ENCODE measurements around the gene RAET1L.

RAET1L gene

DNA sequence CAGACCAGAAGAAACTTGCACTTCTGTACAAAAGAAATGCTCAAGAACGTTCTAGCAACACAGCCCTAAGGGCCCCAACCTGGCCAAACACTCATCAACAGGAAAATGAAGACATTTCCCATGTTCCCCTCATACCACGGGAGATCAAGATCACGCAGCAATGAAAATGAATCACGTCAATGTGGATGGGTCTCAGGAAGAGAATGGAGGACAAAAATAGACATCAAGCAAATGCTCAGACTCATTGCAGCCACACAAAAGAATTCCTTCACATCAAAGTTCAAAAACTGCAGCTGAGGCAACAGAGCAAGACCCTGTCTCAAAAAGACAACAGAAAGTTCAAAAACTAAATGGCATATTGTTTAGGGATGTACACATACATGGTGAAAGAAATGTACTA lies 25.5 kb upstream of the RAET1L start:
- TF ChIP-seq, protein P1, sequence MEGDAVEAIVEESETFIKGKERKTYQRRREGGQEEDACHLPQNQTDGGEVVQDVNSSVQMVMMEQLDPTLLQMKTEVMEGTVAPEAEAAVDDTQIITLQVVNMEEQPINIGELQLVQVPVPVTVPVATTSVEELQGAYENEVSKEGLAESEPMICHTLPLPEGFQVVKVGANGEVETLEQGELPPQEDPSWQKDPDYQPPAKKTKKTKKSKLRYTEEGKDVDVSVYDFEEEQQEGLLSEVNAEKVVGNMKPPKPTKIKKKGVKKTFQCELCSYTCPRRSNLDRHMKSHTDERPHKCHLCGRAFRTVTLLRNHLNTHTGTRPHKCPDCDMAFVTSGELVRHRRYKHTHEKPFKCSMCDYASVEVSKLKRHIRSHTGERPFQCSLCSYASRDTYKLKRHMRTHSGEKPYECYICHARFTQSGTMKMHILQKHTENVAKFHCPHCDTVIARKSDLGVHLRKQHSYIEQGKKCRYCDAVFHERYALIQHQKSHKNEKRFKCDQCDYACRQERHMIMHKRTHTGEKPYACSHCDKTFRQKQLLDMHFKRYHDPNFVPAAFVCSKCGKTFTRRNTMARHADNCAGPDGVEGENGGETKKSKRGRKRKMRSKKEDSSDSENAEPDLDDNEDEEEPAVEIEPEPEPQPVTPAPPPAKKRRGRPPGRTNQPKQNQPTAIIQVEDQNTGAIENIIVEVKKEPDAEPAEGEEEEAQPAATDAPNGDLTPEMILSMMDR (IDR thresholded peaks at IDR 0.05; ENCODE audit: extremely low read depth, insufficient read depth, missing control alignments), result no peak
- no peak for DNase-seq (ENCODE audit: low spot score)
- in situ Hi-C loops (cut with MboI; ENCODE audit: low pct_unique_long_range_greater_than_20kb, low sequenced_read_pairs, unreplicated experiment), result loop anchor here (25.0 kb wide), 1 partner anchor 761 kb away; no protein-coding TSS in a partner anchor

DNA sequence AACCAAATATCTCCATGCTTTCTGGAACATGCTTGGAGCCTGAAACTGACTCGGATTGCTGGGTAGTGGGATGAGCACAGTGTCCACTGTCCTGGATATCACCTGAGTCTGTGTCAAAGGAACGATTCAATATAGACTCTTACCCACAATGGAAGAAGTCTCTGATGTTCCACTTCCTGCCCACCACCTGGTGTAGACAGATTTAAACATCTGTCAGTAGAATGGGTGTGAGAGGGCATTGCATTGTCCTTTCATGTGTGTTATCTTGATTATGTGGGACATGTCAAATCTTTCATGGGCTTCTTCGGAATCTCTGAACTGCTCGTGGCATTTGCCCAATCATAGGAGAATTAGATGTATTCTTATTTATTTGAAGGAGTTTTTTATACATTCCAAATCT lies 22.8 kb upstream of the RAET1L start:
- TF ChIP-seq, protein P1 (IDR thresholded peaks at IDR 0.05; ENCODE audit: extremely low read depth, insufficient read depth, missing control alignments), result no peak
- DNase-seq (ENCODE audit: low spot score), result no peak
- in situ Hi-C loops (cut with MboI; ENCODE audit: low pct_unique_long_range_greater_than_20kb, low sequenced_read_pairs, unreplicated experiment), result no loop called here

DNA sequence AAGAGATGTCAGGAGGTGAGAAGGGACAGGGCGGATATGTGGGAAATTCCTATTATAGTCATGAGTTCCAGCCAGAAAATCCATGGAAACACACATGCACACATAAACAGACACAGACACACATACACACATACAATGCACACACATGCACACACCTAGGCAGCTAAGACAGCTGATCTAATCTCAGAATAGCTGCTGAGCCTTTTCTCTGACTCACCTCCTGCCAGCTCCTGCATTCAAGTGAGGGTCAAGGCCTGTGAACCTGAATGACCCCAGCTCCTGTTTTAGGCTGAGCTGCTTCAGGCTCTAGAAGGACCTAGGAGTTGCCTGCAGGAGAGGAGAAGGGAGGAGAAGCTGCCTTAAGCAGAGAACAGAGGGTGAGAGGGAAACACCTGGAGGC lies 21.6 kb upstream of the RAET1L start:
- DNase-seq (ENCODE audit: low spot score), result no peak
- TF ChIP-seq, protein P1 (IDR thresholded peaks at IDR 0.05; ENCODE audit: extremely low read depth, insufficient read depth, missing control alignments), result no peak
- in situ Hi-C loops (cut with MboI; ENCODE audit: low pct_unique_long_range_greater_than_20kb, low sequenced_read_pairs, unreplicated experiment), result no loop called here

DNA sequence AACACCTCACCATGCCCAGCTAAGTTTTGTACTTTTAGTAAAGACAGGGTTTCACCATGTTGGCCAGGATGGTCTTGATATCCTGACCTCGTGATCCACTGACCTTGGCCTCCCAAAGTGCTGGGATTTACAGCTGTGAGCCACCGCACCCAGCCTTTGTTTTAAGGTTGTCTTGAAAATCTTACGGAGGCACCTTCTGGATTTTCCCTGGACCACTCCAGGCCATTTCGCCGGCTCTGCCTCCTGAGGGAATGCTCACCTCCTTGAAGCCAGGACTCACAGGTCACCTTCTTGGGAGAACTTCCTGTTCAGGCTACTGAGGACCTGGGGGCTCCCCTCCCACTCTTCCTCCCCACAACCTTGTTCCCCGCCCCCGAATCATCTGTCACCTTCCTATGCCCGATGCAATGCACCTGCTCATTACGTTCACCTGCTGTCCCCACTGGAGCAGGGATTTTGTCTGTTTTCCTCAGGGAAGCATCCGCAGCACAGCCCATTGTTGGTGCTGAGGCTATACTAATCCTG lies 19.4 kb upstream of the RAET1L start:
- TF ChIP-seq, protein P1 (IDR thresholded peaks at IDR 0.05; ENCODE audit: extremely low read depth, insufficient read depth, missing control alignments), result no peak

DNA sequence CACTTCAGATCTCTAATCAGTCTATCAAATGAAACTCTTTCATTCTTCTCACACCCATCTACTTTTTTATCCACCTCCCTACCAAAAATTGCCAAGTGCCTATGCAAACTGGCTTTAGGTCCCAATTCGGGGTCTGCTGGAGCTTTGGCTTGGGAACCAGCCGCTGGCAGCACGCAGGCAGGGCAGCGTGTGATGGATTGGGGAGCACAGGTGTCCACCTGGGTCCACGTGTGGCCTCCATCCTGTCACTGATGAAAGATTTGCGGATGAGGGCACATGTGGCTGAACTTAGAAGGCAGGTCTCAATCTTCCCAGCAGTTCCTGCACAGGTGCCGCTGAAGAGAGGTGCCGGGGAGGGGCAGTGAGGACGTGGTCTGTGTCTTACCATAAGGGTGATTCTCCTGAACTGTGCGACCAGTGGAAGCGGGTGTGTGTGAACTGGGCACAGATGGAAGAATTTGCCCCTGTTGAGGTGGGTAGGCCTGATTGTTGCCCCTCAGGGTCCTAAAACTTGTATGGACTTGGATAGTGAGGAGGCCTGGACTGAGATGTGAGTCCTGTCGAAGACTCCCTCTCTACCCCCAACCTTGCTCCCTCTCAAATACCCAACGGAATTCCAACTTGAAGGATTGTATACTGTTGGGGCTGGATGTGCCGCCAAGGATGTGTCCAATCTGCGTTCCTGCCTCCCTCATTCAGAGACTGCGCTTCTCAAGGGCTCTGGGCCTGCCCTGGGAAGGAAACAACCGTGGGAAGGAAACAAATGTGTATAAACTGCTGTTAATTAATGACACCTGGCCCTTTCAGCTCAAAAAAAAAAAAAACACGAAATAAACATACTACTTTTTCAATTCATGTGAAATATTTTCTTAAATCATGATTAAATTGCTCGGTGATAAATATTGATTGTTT lies 18.4 kb upstream of the RAET1L start:
- in situ Hi-C loops (cut with MboI; ENCODE audit: low pct_unique_long_range_greater_than_20kb, low sequenced_read_pairs, unreplicated experiment), result no loop called here
- TF ChIP-seq, protein P1 (IDR thresholded peaks at IDR 0.05; ENCODE audit: extremely low read depth, insufficient read depth, missing control alignments), result no peak
- DNase-seq (ENCODE audit: low spot score), result no peak

More for the DNA sequence above, 19.4 kb upstream of the RAET1L start:
- no peak for DNase-seq (ENCODE audit: low spot score)
- in situ Hi-C loops (cut with MboI; ENCODE audit: low pct_unique_long_range_greater_than_20kb, low sequenced_read_pairs, unreplicated experiment), result no loop called here

DNA sequence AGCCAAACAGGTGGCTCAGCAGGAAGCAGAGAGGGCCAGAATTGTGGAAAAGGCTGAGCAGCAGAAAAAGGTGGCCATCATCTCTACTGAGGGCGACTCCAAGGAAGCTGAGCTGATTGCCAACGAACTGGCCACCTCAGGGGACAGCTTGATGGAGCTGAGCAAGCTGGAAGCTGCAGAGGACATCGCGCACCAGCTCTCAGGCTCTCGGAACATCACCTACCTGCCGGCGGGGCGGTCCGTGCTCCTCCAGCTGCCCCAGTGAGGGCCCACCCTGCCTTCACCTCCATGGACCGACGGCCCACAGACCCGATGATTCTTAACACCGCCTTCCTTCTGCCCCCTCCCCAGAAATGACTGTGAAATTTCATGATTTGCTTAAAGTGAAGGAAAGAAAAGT lies 17.8 kb upstream of the RAET1L start:
- no peak for DNase-seq (ENCODE audit: low spot score)
- in situ Hi-C loops (cut with MboI; ENCODE audit: low pct_unique_long_range_greater_than_20kb, low sequenced_read_pairs, unreplicated experiment), result no loop called here
- TF ChIP-seq, protein P1 (IDR thresholded peaks at IDR 0.05; ENCODE audit: extremely low read depth, insufficient read depth, missing control alignments), result no peak
